ENCODE measurements around the gene PTPRD. TPM values are rescaled to one million over a fixed set of nuclear protein-coding genes. Genes with fewer than 3 reads are reported as not detected.

Gene PTPRD
- total RNA-seq, 1 experiment from 2014 or later: 0.02 TPM

- ATAC-seq (no peak), DNase-seq (ENCODE audit: low read depth, low spot score) (no peak)
- Histone ChIP-seq H4K20me1 (ENCODE audit: insufficient read depth) (no peaks in the 10 kb centered on the region), H3K9me3 (ENCODE audit: control insufficient read depth in 1 of 2, insufficient read depth in 1 of 2, low read depth in 1 of 2, low read length in 2 of 2) (peaks cover 2 to 7% of the 10 kb centered on the region in 2 experiments; a peak in 1 of 4 replicates), H3K4me3 (replicated peaks in 1 of 2; ENCODE audit: low read depth in 1 of 2, low read length in 2 of 2) (no peak overlapping the region), H3K4me1 (ENCODE audit: control insufficient read depth in 1 of 2, insufficient read depth in 2 of 2, low read length in 2 of 2) (no peaks in the 10 kb centered on the region), H3K9me2 (ENCODE audit: insufficient read depth) (no peaks in the 10 kb centered on the region), H3K4me2 (ENCODE audit: low read length) (no peak overlapping the region), H3K36me3 (ENCODE audit: control insufficient read depth in 1 of 2, insufficient read depth in 2 of 2, low read length in 2 of 2) (no peaks in the 10 kb centered on the region), H3K79me2 (ENCODE audit: insufficient read depth, low read length) (no peaks in the 10 kb centered on the region), H2AFZ (ENCODE audit: low read depth, low read length, poor library complexity, severe bottlenecking) (no peak overlapping the region), H3K9ac (ENCODE audit: low read length) (no peak overlapping the region), H3K27ac (ENCODE audit: low read depth, low read length) (no peak overlapping the region), H3K27me3 (ENCODE audit: insufficient read depth, low read length) (no peaks in the 10 kb centered on the region)
- intact Hi-C loops (cut with micrococcal nuclease): no loop called here
- ChIA-PET CTCF (no interaction called here), RAD21 (ENCODE audit: low non-redundant PET in 1 of 2, low total read pairs in 2 of 2, uncharacterized antibody in 2 of 2, unreplicated experiment in 2 of 2) (no interaction called here), POLR2A (no interaction called here)
- TF ChIP-seq POLR2AphosphoS5 (IDR thresholded peaks at IDR 0.05; ENCODE audit: low read depth, low read length) (no peak), CBX3 (IDR thresholded peaks at IDR 0.05; ENCODE audit: low read depth) (no peak), CEBPB (IDR thresholded peaks at IDR 0.05; ENCODE audit: low read depth) (no peak)
- BruUV-seq (replicated peaks): no TSS peak
Measured at GRCh38 chr9:8835291-8835690, 1777.5 kb downstream of the PTPRD start.

DNA sequence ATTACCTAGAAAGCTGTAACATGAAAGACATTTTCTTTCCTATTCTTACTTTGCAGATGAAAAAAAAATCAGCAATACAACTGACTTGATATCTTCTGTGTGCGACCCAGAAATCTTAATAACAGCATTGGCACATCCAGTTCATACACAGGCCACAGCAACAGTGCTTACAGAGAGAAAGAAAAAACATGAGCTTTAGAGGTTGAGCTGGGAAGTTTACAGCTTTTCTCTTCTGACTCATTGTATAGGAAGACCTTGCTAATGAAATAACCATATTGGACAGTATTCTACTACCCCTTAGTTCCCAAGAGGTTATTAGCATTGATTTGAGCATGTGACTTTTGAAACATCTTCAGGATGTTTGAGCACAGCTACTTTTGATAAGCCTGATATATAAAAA, 1779.8 kb downstream of the PTPRD start:
- H3K9me3 ChIP-seq (ENCODE audit: control insufficient read depth in 1 of 2, insufficient read depth in 1 of 2, low read depth in 1 of 2, low read length in 2 of 2): peaks cover 6 to 10% of the 10 kb centered on the region in 2 experiments; a peak in 2 of 4 replicates
- intact Hi-C loops (cut with micrococcal nuclease): no loop called here
- no peaks in the 10 kb centered on the region for H3K36me3 ChIP-seq (ENCODE audit: control insufficient read depth in 1 of 2, insufficient read depth in 2 of 2, low read length in 2 of 2)
- H3K4me1 ChIP-seq (ENCODE audit: control insufficient read depth in 1 of 2, insufficient read depth in 2 of 2, low read length in 2 of 2): no peaks in the 10 kb centered on the region
- no peak overlapping the region for H3K9ac ChIP-seq (ENCODE audit: low read length)
- ChIA-PET POLR2A (no interaction called here), CTCF (no interaction called here), RAD21 (ENCODE audit: low non-redundant PET in 1 of 2, low total read pairs in 2 of 2, uncharacterized antibody in 2 of 2, unreplicated experiment in 2 of 2) (no interaction called here)
- BruUV-seq (replicated peaks): no TSS peak
- no peak overlapping the region for H3K27ac ChIP-seq (ENCODE audit: low read depth, low read length)
- H3K9me2 ChIP-seq (ENCODE audit: insufficient read depth): no peaks in the 10 kb centered on the region
- H4K20me1 ChIP-seq (ENCODE audit: insufficient read depth): no peaks in the 10 kb centered on the region
- ATAC-seq (no peak), DNase-seq (ENCODE audit: low read depth, low spot score) (no peak)
- H3K79me2 ChIP-seq (ENCODE audit: insufficient read depth, low read length): no peaks in the 10 kb centered on the region
- no peaks in the 10 kb centered on the region for H3K27me3 ChIP-seq (ENCODE audit: insufficient read depth, low read length)
- no peak overlapping the region for H2AFZ ChIP-seq (ENCODE audit: low read depth, low read length, poor library complexity, severe bottlenecking)
- no peak overlapping the region for H3K4me3 ChIP-seq (replicated peaks in 1 of 2; ENCODE audit: low read depth in 1 of 2, low read length in 2 of 2)
- no peak overlapping the region for H3K4me2 ChIP-seq (ENCODE audit: low read length)
- TF ChIP-seq CTCF (IDR thresholded peaks at IDR 0.05 in 2 of 3, conservative IDR thresholded peaks at IDR 0.05 in 1 of 3; ENCODE audit: borderline replicate concordance in 1 of 3, insufficient read depth in 1 of 3, low read depth in 2 of 3, low read length in 2 of 3) (no peak), MAX (IDR thresholded peaks at IDR 0.05) (no peak), SIN3A (IDR thresholded peaks at IDR 0.05; ENCODE audit: low read depth) (no peak), REST (IDR thresholded peaks at IDR 0.05; ENCODE audit: low read depth) (no peak), SRF (IDR thresholded peaks at IDR 0.05; ENCODE audit: low read depth) (no peak), POLR2AphosphoS5 (IDR thresholded peaks at IDR 0.05; ENCODE audit: low read depth, low read length) (no peak), TCF7L2 (IDR thresholded peaks at IDR 0.05; ENCODE audit: borderline replicate concordance, extremely low read depth, insufficient read depth, insufficient read length) (no peak), FOSL1 (IDR thresholded peaks at IDR 0.05; ENCODE audit: low read depth) (no peak), YY1 (IDR thresholded peaks at IDR 0.05; ENCODE audit: extremely low read depth, insufficient replicate concordance, low read depth, low read length) (no peak), JUND (IDR thresholded peaks at IDR 0.05) (no peak), RAD21 (IDR thresholded peaks at IDR 0.05; ENCODE audit: low read depth) (no peak), POLR2A (IDR thresholded peaks at IDR 0.05; ENCODE audit: borderline replicate concordance, extremely low read depth, insufficient read depth, insufficient read length) (no peak)
- TF ChIP-seq, protein P1, sequence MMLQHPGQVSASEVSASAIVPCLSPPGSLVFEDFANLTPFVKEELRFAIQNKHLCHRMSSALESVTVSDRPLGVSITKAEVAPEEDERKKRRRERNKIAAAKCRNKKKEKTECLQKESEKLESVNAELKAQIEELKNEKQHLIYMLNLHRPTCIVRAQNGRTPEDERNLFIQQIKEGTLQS (IDR thresholded peaks at IDR 0.05): no peak
